Stomach (tissue), 4 donors: ENCODE measurements around the gene ADPRHL1.

Experiments used
- EP300 ChIP-seq: sonication (generic); formaldehyde crosslinking; IDR thresholded peaks from one replicate; pipeline ENCODE4 v1.6.1; 2017; ENCODE audit warnings: antibody characterized with exemption
- TF ChIP-seq, protein P1 (sequence below), 7 experiments: fragments of 450-650 bp in 4 of 7; fragments of 200-600 bp in 3 of 7; sonication (generic) in 3 of 7; IDR thresholded peaks; one replicate each; pipeline ENCODE4 v1.5.1; 2016 to 2019; ENCODE audit warnings: antibody characterized with exemption in 7 of 7, control low read depth in 2 of 7, mild to moderate bottlenecking in 1 of 7

DNA sequence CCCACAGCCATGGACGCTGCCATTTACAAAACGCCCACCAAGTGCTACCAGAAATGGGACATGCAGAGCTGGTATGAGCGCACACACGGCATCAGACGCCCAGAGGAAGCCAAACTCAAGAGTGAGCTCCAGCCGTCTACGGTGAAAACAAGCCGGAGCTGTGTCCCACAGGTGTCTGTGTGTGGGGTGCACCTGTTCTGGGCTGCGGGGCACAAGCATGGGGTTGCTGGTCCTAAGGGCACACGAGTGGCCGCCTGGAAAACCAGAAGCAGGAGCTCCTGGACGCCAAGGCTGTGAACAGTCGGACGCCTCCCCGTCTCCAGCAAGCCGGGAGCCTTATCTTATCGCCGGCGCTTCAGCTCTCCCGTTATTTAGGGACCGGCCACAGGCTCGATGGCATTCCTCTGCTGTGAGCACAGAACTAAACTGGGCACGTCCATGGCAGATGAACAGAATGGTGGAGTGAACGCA lies 1.3 kb downstream of the ADPRHL1 start:
- TF ChIP-seq, protein P1, sequence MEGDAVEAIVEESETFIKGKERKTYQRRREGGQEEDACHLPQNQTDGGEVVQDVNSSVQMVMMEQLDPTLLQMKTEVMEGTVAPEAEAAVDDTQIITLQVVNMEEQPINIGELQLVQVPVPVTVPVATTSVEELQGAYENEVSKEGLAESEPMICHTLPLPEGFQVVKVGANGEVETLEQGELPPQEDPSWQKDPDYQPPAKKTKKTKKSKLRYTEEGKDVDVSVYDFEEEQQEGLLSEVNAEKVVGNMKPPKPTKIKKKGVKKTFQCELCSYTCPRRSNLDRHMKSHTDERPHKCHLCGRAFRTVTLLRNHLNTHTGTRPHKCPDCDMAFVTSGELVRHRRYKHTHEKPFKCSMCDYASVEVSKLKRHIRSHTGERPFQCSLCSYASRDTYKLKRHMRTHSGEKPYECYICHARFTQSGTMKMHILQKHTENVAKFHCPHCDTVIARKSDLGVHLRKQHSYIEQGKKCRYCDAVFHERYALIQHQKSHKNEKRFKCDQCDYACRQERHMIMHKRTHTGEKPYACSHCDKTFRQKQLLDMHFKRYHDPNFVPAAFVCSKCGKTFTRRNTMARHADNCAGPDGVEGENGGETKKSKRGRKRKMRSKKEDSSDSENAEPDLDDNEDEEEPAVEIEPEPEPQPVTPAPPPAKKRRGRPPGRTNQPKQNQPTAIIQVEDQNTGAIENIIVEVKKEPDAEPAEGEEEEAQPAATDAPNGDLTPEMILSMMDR (IDR thresholded peaks at IDR 0.05): no peak
- no peak for TF ChIP-seq EP300
